GM18868 (cell line): ENCODE results near the gene CTNNBL1.
"Not testable (repeated sequence)": the region's sequence is repeated elsewhere in the genome, so short reads cannot be mapped to it uniquely, and the experiment has no call there.

Source experiments
- ATAC-seq: cut with Tn5 transposase; IDR thresholded peaks from one replicate; pipeline ENCODE4 v1.9.1; 2021; ENCODE audit warnings: mild to moderate bottlenecking, moderate library complexity; ENCODE audit not compliant: unreplicated experiment

CTNNBL1 gene, protein sequence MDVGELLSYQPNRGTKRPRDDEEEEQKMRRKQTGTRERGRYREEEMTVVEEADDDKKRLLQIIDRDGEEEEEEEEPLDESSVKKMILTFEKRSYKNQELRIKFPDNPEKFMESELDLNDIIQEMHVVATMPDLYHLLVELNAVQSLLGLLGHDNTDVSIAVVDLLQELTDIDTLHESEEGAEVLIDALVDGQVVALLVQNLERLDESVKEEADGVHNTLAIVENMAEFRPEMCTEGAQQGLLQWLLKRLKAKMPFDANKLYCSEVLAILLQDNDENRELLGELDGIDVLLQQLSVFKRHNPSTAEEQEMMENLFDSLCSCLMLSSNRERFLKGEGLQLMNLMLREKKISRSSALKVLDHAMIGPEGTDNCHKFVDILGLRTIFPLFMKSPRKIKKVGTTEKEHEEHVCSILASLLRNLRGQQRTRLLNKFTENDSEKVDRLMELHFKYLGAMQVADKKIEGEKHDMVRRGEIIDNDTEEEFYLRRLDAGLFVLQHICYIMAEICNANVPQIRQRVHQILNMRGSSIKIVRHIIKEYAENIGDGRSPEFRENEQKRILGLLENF

DNA sequence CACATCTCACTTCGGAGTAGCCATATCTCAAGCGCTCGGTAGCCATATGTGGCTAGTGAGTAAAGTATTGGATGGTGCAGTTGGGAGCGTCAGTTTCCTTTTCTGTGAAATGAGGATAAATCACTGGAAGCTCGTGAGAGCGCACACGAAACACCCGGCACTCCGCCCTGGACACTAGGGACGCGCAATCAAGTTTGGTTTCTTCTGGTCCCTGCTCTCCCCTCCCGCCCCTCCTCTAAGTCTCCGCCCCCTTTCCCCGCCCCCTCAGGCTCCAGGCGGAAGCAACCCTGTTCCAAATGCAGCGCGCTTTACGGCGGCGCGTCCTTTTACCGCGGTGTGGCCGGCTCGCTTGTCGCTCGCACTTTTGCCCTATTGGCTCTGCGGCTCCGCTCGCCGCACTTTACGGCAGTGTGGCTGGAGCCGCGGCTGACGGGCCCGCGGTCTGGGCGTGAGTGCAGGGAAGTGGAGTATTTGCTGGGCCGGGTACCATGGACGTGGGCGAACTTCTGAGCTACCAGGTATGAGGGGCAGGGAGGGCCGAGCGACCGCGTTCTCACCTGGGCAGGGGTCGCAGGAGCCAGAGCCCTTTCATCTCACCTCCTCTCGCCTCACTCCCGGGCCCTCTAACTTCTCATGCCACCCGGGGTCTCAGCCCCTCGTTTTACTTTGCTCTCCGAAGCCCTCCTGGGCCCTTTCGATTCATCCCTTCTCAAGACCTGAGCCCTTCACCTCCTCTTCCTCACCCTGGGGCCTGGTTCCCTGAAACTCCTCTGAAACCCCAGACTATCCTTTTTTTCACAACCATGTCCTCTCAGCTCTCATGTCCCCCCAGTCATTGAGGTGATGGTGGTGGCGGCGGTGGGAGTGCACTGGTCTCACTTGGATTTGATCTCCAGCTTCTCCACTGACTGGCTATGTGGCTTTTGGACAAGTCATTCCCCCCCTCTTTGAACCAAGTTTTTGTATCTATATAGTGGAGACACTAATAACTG is at the start of gene CTNNBL1:
Gene CTNNBL1, plus strand, starts transcription at position 396 of the 992 bp plus-strand sequence. Its CDS starts 93 bp downstream, at position 489.
- ATAC-seq, result peak; percentile 66

DNA sequence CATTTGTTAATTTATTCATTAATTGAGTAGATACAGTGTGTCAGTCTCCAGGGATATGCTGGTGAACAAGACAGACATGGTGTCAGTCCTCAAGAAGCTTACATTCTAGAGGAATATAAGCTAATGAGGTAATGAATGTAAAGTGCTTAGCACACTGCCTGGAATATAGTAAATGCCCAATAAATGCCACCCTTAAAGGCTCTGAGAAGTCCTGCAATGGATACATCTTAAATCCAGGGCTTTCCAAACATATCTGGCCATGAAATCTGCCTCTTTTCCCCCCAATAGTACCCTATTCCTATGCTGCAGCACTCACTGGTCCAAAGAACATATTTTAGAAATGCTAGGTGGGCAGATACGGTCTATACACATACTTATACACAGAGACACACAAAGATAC is 49.2 kb upstream of the CTNNBL1 start:
- no peak for ATAC-seq

DNA sequence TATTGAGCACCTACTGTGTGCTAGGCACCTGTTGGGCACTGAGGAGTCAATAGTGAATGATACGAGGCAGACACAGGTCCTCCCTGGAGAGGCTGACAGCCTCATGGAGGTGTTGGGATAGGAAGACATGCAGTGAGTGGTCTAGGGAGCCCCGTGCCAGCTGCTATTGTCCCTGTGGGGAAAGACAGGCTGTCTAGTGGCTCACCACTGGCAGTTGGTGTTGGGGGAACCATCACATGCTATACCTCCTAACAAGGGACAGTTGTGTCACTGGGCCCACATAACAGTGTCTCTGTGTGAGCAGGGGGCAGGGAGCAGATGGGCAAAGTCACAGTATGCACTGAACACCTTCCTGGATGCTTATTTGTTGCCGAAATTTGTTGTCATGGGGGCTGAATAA is 45.9 kb upstream of the CTNNBL1 start:
- ATAC-seq, result no peak

DNA sequence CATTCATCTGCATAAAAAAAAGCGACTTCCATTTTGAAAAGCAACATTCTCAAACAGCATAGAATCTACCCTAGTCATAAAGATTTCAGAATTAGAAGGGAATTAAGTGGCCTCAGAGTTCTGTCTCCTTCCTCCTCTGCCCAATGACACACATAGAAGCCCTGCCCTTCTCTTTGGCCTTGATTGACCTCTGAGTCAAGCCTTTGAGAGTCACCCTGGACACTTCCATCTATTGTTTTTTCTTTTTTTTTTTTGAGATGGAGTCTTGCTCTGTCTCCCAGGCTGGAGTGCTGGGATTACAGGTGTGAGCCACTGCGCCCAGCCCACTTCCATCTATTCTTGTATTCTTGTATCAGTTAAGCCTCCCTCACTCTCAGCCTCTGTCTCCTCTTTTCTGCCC is 44.8 kb upstream of the CTNNBL1 start:
- no peak for ATAC-seq

GRCh38 chr20:37649676-37650370 is 44.0 kb upstream of the CTNNBL1 start:
- ATAC-seq, result no peak

DNA sequence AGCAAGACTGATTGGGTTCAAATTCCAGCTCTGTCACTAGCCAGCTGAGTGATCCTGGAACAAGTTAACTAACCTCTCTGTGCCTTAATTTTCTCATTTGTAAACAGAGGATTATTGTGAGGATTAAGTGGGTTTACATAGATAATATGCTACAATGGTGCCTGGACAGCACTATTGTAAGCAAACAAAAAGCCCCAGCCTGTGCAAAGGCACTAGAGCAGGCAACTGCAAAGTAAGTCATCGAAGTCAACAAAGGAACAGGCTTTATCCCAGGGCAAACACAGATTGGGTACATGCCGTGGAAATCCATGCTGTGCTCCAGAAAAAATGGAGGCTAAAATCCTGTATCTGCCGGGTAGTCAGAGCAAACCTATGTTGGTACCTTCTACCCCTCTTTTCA is 43.2 kb upstream of the CTNNBL1 start:
- no peak for ATAC-seq

DNA sequence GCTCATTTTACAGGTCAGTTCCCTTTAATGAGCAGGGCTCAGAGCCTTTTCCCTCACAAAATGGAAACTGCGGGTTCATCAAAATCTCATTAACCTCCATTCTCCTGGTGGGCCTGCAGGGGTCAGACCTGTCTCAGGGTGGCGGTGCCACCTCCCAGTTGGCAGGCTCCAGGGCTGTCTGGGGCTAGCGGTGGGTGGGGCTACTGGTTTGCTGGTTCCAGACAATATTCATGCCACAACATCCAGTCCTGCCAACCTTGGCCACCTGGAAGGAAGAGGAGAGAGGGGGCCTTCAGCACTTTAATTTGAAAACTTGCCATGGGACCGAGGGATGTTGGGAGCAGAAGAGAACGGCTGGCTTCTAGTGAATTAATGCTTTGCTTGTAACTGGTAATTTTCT is 41.9 kb upstream of the CTNNBL1 start:
- no peak for ATAC-seq

- ATAC-seq, result no peak
Observed at GRCh38 chr20:37656945-37657344, 36.9 kb upstream of the CTNNBL1 start.

DNA sequence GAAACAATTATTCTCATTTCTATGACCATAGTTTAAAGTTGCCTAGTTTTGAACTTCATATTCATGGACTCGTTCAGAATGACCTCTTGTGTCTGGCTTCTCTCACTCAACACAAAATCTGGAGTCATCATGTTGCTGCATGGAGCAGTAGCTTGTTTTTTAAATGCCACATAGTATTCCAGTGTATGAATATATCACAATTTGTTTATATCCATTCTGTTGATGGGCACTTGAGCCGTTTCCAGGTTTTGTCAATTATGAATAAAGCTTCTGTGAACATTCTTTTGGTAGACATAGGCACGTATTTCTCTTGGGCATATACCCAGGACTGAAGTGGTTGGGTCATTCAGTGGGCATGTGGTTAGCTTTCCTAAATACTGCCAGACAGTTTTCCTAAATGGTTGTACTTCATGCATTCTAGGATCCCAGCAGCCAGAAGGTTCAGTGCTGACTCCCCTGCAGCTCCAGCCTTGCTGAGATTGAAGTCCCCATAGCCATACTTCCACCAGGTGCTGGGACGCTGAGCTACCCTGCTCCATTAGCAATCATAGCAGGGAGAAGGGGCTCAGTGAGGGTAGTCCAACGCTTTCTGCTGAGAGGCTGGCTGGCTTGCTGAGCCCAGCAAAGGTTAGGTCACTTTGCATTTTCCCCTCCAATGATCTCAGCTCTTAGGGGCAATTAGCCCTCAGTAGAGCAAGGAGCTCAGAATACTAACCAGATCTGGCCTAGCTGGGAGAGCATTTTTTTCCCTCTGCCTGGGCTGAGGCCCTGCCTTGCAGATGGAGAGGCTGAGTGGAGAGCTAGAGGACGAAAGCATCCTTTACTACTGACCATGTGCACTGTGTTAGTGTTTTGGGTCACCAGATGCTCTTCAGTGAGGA is 35.7 kb upstream of the CTNNBL1 start:
- ATAC-seq, result no peak

GRCh38 chr20:37661519-37661918 is 32.3 kb upstream of the CTNNBL1 start:
- no peak for ATAC-seq

DNA sequence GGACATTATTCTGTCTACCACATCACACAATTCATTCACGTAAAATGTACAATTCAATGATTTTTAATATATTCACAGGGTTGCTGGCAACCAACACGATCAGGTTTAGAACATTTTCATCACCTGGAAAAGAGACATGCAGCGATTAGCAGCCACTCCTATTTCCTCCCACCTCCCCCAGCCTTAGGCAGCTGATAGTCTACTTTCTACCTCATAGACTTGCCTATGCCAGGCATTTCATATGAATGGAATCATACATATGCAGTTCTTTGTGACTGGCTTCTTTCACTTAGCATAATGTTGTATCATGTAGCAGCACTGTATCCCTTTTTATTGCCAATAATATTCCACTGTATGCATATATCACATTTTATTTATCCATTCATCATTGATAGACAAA is 31.5 kb upstream of the CTNNBL1 start:
- no peak for ATAC-seq

DNA sequence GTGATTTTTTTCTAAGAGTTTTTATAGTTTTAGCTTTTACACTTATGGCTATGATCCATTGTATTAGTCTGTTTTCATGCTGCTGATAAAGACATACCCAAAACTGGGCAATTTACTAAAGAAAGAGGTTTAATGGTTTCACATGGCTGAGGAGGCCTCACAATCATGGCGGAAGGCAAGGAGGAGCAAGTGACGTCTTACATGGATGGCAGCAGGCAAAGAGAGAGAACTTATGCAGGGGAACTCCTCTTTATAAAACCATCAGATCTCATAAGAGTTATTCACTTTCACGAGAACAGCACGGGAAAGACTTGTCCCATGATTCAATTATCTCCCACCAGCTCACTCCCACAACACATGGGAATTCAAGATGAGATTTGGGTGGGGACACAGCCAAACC is 29.2 kb upstream of the CTNNBL1 start:
- not testable (repeated sequence) for ATAC-seq

DNA sequence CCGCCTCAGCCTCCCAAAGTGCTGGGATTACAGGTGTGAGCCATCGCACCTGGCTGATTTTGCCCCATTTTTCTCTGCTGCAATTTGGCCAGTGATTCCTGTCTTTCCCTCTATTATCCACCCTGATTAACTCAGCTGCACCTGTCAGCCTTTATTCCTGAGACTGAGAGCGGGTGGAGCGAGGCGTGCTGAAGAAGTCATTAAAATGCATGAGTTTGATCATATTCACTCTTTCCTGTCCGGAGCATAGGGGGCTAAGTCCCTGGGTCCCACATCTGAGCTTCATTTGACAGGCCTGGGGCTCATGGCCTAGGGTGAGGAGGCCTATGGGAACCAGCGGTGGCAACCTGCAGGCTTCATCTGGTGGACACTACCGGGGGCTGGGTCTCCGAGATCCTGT is 25.7 kb upstream of the CTNNBL1 start:
- ATAC-seq, result no peak

DNA sequence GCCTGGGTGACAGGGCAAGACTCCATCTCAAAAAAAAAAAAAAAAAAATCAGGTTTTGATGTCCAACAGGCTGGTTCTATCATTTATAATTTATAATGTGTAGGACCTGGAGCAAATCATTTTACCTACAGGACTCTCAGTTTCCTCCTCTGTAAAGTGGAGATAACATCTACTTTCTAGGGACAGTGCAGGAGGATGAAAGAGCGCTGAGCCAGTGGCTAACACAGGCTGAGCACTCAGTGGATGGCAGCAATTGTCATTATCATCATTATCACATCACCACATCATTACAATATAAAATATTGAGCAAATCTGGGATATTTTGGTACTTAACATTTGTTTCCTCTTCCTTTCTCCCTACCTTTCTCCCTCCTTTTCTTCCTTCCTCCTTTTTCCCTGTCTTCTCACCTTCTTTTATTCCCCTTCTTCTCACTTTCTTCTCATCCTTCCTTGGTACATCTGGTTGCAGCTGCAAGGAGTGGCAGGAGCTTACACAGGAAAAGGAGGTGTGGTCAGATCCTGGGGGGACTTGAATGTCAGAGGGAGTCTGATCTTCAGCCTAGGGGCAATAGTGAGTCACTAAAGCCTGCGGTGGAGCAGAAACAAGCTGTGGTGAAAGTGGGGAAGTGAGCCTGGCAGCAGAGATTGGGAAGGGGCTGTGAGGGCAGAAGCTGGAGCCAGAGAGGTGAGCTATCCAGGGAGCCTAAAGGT is 24.6 kb upstream of the CTNNBL1 start:
- no peak for ATAC-seq

GRCh38 chr20:37669773-37670236 is 24.0 kb upstream of the CTNNBL1 start:
- no peak for ATAC-seq

GRCh38 chr20:37670351-37670791 is 23.5 kb upstream of the CTNNBL1 start:
- ATAC-seq, result no peak

DNA sequence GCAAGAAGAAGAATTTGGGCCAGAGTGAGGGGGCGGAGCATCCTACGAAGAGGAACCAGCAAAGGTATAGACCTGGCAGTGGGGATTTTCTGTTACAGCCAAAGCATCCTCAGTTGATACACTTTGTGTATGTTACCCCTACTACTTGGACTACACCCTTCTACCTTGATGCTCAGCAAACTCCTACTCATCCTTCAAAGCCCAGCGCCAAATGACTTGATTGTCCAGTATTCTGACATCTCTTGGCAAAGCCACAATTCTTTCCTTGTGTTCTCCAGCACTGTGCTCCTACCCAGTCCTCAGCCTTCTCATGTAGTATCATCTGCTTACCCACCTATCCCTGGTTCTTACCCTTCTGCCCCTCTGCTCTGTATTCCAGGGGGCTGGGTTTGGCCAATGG is 21.7 kb upstream of the CTNNBL1 start:
- ATAC-seq, result no peak

DNA sequence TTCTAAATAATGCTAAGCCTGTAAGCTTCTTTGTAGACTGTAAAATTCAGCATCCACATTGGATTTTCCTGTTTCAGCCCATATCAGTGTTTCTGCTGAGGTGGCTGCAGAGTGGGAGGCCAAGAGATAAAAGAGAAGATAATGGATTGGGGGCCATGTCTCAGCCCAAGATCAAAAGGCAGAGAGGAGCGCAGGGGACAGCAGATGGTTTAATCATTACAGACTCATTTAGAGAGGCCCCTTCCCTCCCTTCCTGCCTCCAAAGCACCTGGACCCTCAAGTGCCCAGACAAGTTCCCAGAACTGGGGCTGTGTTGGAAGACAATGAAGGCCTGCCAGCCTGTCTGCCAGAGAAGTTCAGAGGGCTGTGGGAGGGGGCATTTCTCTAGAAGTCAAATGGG is 20.4 kb upstream of the CTNNBL1 start:
- ATAC-seq, result no peak

- ATAC-seq, result no peak
Observed at GRCh38 chr20:37676440-37676839, 17.4 kb upstream of the CTNNBL1 start.
